Mesothelial cell of epicardium (in vitro differentiated cells): ENCODE measurements around the gene PITPNC1. TPM values are rescaled to one million over a fixed set of nuclear protein-coding genes. Genes with fewer than 3 reads are reported as not detected.
"Not testable (repeated sequence)": the region's sequence is repeated elsewhere in the genome, so short reads cannot be mapped to it uniquely, and the experiment has no call there.

Experiments used
- DNase-seq, 2 experiments: peaks; one replicate each; pipeline ENCODE4 v3.0.0; 2021; ENCODE audit warnings: low spot score in 2 of 2; ENCODE audit not compliant: unreplicated experiment in 2 of 2
- H3K27ac Mint-ChIP-seq: 2 replicates; pipeline ENCODE4 v1.8.0; 2021; ENCODE audit warnings: mixed read lengths
- H3K27me3 Mint-ChIP-seq: 2 replicates; pipeline ENCODE4 v1.8.0; 2021; ENCODE audit warnings: low read depth, mixed read lengths
- H3K36me3 Mint-ChIP-seq: 2 replicates; pipeline ENCODE4 v1.8.0; 2021; ENCODE audit warnings: mixed read lengths
- H3K4me1 Mint-ChIP-seq: 2 replicates; pipeline ENCODE4 v1.8.0; 2021; ENCODE audit warnings: mixed read lengths
- H3K4me3 Mint-ChIP-seq: 2 replicates; pipeline ENCODE4 v1.8.0; 2021; ENCODE audit warnings: mild to moderate bottlenecking, moderate library complexity, mixed read lengths
- H3K9me3 Mint-ChIP-seq: 2 replicates; pipeline ENCODE4 v1.8.0; 2021; ENCODE audit warnings: mixed read lengths
- total RNA-seq: library from RNA; stranded (reverse); gene quantifications from 3 replicates; pipeline ENCODE4 v1.2.1, GENCODE V29; 2021
- TF ChIP-seq, protein P1 (sequence below): fragments of 200-600 bp; sonication (generic); IDR thresholded peaks from one replicate; pipeline ENCODE4 v1.5.0; 2021; ENCODE audit warnings: antibody characterized with exemption; ENCODE audit not compliant: unreplicated experiment

Gene PITPNC1
- total RNA-seq, 1 donor from 2014 or later: 19.9 TPM

- no peak for DNase-seq
- TF ChIP-seq, protein P1, sequence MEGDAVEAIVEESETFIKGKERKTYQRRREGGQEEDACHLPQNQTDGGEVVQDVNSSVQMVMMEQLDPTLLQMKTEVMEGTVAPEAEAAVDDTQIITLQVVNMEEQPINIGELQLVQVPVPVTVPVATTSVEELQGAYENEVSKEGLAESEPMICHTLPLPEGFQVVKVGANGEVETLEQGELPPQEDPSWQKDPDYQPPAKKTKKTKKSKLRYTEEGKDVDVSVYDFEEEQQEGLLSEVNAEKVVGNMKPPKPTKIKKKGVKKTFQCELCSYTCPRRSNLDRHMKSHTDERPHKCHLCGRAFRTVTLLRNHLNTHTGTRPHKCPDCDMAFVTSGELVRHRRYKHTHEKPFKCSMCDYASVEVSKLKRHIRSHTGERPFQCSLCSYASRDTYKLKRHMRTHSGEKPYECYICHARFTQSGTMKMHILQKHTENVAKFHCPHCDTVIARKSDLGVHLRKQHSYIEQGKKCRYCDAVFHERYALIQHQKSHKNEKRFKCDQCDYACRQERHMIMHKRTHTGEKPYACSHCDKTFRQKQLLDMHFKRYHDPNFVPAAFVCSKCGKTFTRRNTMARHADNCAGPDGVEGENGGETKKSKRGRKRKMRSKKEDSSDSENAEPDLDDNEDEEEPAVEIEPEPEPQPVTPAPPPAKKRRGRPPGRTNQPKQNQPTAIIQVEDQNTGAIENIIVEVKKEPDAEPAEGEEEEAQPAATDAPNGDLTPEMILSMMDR: no peak
- Mint-ChIP-seq H3K4me3 (peak overlapping the region; percentile 82), H3K27ac (peak overlapping the region; percentile 82), H3K36me3 (no peaks in the 10 kb centered on the region), H3K9me3 (no peaks in the 10 kb centered on the region), H3K4me1 (peaks cover 25% of the 10 kb centered on the region), H3K27me3 (no peaks in the 10 kb centered on the region)
Measured at GRCh38 chr17:67379251-67379630, 2.2 kb downstream of the PITPNC1 start.

- H3K9me3 Mint-ChIP-seq: no peaks in the 10 kb centered on the region
- peaks cover 6% of the 10 kb centered on the region for H3K4me1 Mint-ChIP-seq
- H3K27ac Mint-ChIP-seq: no peak overlapping the region
- DNase-seq: no peak
- no peak overlapping the region for H3K4me3 Mint-ChIP-seq
- no peaks in the 10 kb centered on the region for H3K27me3 Mint-ChIP-seq
- H3K36me3 Mint-ChIP-seq: no peaks in the 10 kb centered on the region
- TF ChIP-seq, protein P1: no peak
Measured at GRCh38 chr17:67381929-67382257, 4.8 kb downstream of the PITPNC1 start.

DNA sequence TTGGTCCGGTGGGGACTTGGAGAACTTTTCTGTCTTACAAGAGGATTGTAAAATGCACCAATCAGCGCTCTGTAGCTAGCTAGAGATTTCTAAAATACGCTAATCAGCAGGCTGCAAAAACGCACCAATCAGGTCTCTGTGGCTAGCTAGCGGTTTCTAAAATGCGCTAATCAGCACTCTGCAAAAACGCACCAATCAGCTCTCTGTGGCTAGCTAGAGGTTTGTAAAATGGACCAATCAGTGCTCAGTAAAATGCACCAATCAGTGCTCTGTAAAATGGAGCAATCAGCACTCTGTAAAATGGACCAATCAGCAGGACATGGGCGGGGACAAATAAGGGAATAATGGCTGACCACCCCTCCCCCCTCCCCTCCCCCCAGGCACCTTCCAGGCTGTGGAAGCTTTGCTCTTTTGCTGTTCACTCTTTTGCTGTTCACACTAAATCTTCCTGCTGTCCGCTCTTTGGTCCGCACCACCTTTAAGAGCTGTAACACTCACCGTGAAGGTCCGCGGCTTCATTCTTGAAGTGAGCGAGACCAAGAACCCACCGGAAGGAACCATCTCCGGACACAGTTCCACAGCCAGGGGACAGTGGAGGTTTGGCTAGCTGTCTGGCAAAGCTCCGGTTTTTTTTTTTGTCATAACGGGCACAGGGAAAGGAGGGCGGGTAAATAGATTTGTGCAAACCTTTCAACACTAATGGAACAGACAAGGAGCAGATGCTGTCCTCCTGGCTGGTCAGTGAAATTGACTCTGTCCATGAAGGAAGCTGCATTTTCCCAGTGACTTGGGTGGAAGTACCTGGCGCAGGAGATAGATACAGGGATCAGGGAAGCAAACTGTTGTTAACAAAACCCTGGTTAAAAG is 8.3 kb downstream of the PITPNC1 start:
- Mint-ChIP-seq H3K4me1 (no peaks in the 10 kb centered on the region), H3K9me3 (no peaks in the 10 kb centered on the region), H3K27me3 (no peaks in the 10 kb centered on the region), H3K4me3 (no peak overlapping the region), H3K36me3 (no peaks in the 10 kb centered on the region), H3K27ac (no peak overlapping the region)
- DNase-seq: no peak
- TF ChIP-seq, protein P1: no peak

- Mint-ChIP-seq H3K36me3 (no peaks in the 10 kb centered on the region), H3K27ac (no peak overlapping the region), H3K4me1 (peaks cover 8% of the 10 kb centered on the region), H3K27me3 (no peaks in the 10 kb centered on the region), H3K9me3 (no peaks in the 10 kb centered on the region), H3K4me3 (no peak overlapping the region)
- TF ChIP-seq, protein P1: peak; percentile 81
- DNase-seq: peak in 1 of 2 experiments; percentile 56
Measured at GRCh38 chr17:67386965-67387551, 10.0 kb downstream of the PITPNC1 start.

DNA sequence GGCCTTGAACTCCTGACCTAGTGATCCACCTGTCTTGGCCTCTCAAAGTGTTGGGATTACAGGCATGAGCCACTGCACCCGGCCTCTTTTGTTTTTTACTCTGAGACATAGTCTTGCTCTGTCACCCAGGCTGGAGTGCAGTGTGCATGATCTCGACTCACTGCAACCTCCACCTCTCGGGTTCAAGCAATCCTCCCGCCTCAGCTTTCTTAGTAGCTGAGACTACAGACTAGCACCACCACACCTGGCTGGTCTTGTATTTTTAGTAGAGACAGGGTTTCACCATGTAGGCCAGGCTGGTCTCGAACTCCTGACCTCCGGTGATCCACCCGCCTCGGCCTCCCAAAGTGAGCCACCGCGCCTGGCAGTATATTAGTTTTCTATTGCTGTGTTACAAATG is 11.5 kb downstream of the PITPNC1 start:
- not testable (repeated sequence) for H3K4me1 Mint-ChIP-seq, H3K36me3 Mint-ChIP-seq, H3K9me3 Mint-ChIP-seq, H3K27ac Mint-ChIP-seq, H3K4me3 Mint-ChIP-seq, DNase-seq, H3K27me3 Mint-ChIP-seq

- H3K9me3 Mint-ChIP-seq: no peaks in the 10 kb centered on the region
- no peak overlapping the region for H3K27ac Mint-ChIP-seq
- H3K36me3 Mint-ChIP-seq: no peaks in the 10 kb centered on the region
- H3K4me3 Mint-ChIP-seq: no peak overlapping the region
- peaks cover 8% of the 10 kb centered on the region for H3K4me1 Mint-ChIP-seq
- DNase-seq: no peak
- TF ChIP-seq, protein P1: no peak
- no peaks in the 10 kb centered on the region for H3K27me3 Mint-ChIP-seq
Measured at GRCh38 chr17:67388986-67389385, 11.9 kb downstream of the PITPNC1 start.
